Colonic mucosa (tissue), 4 donors: ENCODE measurements around the gene TTLL11. TPM values are rescaled to one million over a fixed set of nuclear protein-coding genes. Genes with fewer than 3 reads are reported as not detected.

Source experiments
- DNase-seq: peaks from one replicate; pipeline ENCODE4 v3.0.0-alpha.2; 2020
- H3K27ac ChIP-seq: fragments of 200-600 bp; one replicate; pipeline ENCODE4 v1.8.0; 2021
- H3K27me3 ChIP-seq: fragments of 200-600 bp; one replicate; pipeline ENCODE4 v1.8.0; 2021
- H3K36me3 ChIP-seq: fragments of 200-600 bp; one replicate; pipeline ENCODE4 v1.8.0; 2021
- H3K4me1 ChIP-seq: fragments of 200-600 bp; one replicate; pipeline ENCODE4 v1.8.0; 2021; ENCODE audit warnings: mild to moderate bottlenecking
- H3K4me3 ChIP-seq: fragments of 200-600 bp; one replicate; pipeline ENCODE4 v1.8.0; 2021
- H3K9ac ChIP-seq, 2 donors: one replicate each; pipeline ENCODE4 v1.7.0; 2013; ENCODE audit warnings: control low read depth in 2 of 2, low read depth in 2 of 2, low read length in 2 of 2
- H3K9me3 ChIP-seq: fragments of 200-600 bp; one replicate; pipeline ENCODE4 v1.8.0; 2021
- CTCF ChIP-seq: fragments of 200-600 bp; IDR thresholded peaks from one replicate; pipeline ENCODE4 v1.8.0; 2022; ENCODE audit warnings: antibody characterized with exemption, mild to moderate bottlenecking
- intact Hi-C: fragments of 100-400 bp; cut with DNase I; formaldehyde crosslinking; loops from one replicate; pipeline ENCODE4 v1.14.1; 2022
- total RNA-seq, 2 donors: library from RNA; stranded (reverse); fragmentation: NEBNext Ultra II Directional in 1 of 2; extraction: Animal tissue kit (Norgen Biotek cat#: 25700) in 1 of 2; gene quantifications; one replicate each; pipeline ENCODE4 v1.2.1, GENCODE V29; 2021
- donor health status: healthy.
- donor health status: DM: no; HTN: no; CAD: no.
- donor health status: DM: no; HTN: no; CAD: no.

Gene TTLL11
- total RNA-seq, 2 donors from 2014 or later, result 5.1 to 5.5 TPM

GRCh38 chr9:122031157-122031556, 62.0 kb downstream of the TTLL11 start:
- Histone ChIP-seq H3K27ac (no peak overlapping the region), H3K4me1 (no peaks in the 10 kb centered on the region), H3K9ac (no peak overlapping the region), H3K36me3 (no peaks in the 10 kb centered on the region), H3K27me3 (no peaks in the 10 kb centered on the region), H3K4me3 (no peak overlapping the region), H3K9me3 (no peaks in the 10 kb centered on the region)
- TF ChIP-seq CTCF, result no peak
- intact Hi-C loops, result no loop called here
- no peak for DNase-seq

GRCh38 chr9:122030357-122030756, 62.8 kb downstream of the TTLL11 start:
- no peak for DNase-seq
- no peaks in the 10 kb centered on the region for H3K27me3 ChIP-seq
- H3K9me3 ChIP-seq, result no peaks in the 10 kb centered on the region
- H3K4me1 ChIP-seq, result no peaks in the 10 kb centered on the region
- intact Hi-C loops, result no loop called here
- no peak overlapping the region for H3K9ac ChIP-seq
- H3K27ac ChIP-seq, result no peak overlapping the region
- no peaks in the 10 kb centered on the region for H3K36me3 ChIP-seq
- H3K4me3 ChIP-seq, result no peak overlapping the region
- TF ChIP-seq CTCF, result no peak

- Histone ChIP-seq H3K27ac (no peak overlapping the region), H3K36me3 (no peaks in the 10 kb centered on the region), H3K27me3 (no peaks in the 10 kb centered on the region), H3K9ac (no peak overlapping the region), H3K9me3 (no peaks in the 10 kb centered on the region), H3K4me3 (no peak overlapping the region), H3K4me1 (no peaks in the 10 kb centered on the region)
- no peak for TF ChIP-seq CTCF
- intact Hi-C loops, result no loop called here
- DNase-seq, result no peak
Measured at GRCh38 chr9:122029898-122030297, 63.2 kb downstream of the TTLL11 start.

GRCh38 chr9:122028089-122028488, 65.0 kb downstream of the TTLL11 start:
- Histone ChIP-seq H3K9ac (no peak overlapping the region), H3K4me1 (no peaks in the 10 kb centered on the region), H3K4me3 (no peak overlapping the region), H3K27ac (no peak overlapping the region), H3K9me3 (no peaks in the 10 kb centered on the region), H3K36me3 (no peaks in the 10 kb centered on the region), H3K27me3 (no peaks in the 10 kb centered on the region)
- intact Hi-C loops, result no loop called here
- no peak for TF ChIP-seq CTCF
- no peak for DNase-seq

- no peak for TF ChIP-seq CTCF
- Histone ChIP-seq H3K36me3 (no peaks in the 10 kb centered on the region), H3K9me3 (no peaks in the 10 kb centered on the region), H3K9ac (no peak overlapping the region), H3K4me1 (no peaks in the 10 kb centered on the region), H3K27ac (no peak overlapping the region), H3K27me3 (no peaks in the 10 kb centered on the region), H3K4me3 (no peak overlapping the region)
- no peak for DNase-seq
- intact Hi-C loops, result no loop called here
Measured at GRCh38 chr9:122020398-122020797, 72.7 kb downstream of the TTLL11 start.

GRCh38 chr9:122016744-122017143, 76.4 kb downstream of the TTLL11 start:
- DNase-seq, result no peak
- Histone ChIP-seq H3K9me3 (no peaks in the 10 kb centered on the region), H3K36me3 (no peaks in the 10 kb centered on the region), H3K9ac (no peak overlapping the region), H3K4me3 (no peak overlapping the region), H3K27me3 (no peaks in the 10 kb centered on the region), H3K27ac (no peak overlapping the region), H3K4me1 (no peaks in the 10 kb centered on the region)
- intact Hi-C loops, result no loop called here
- TF ChIP-seq CTCF, result no peak
